GM13977 (cell line): ENCODE measurements around the gene CMBL.
"Not testable (repeated sequence)": the region's sequence is repeated elsewhere in the genome, so short reads cannot be mapped to it uniquely, and the experiment has no call there.

ENCODE experiments used
- DNase-seq: peaks from one replicate; pipeline ENCODE4 v3.0.0; 2012; ENCODE audit warnings: low spot score
- CTCF ChIP-seq: IDR thresholded peaks from 2 replicates; pipeline ENCODE4 v1.5.1; 2012; ENCODE audit warnings: mild to moderate bottlenecking, control low read depth; ENCODE audit not compliant: insufficient read depth; ENCODE audit errors: extremely low read depth, missing control alignments
- in situ Hi-C: fragments of 300-500 bp; cut with MboI; formaldehyde crosslinking; loops from one replicate; pipeline ENCODE4 v1.12.0; 2022; ENCODE audit warnings: low sequenced_read_pairs, low pct_unique_long_range_greater_than_20kb, mixed read lengths, inconsistent platforms; ENCODE audit not compliant: unreplicated experiment

CMBL gene

GRCh38 chr5:10275991-10276390 is 31.7 kb downstream of the CMBL start:
- in situ Hi-C loops: no loop called here
- TF ChIP-seq CTCF: no peak
- DNase-seq: no peak

GRCh38 chr5:10275460-10275859 is 32.2 kb downstream of the CMBL start:
- TF ChIP-seq CTCF: no peak
- DNase-seq: no peak
- in situ Hi-C loops: no loop called here

GRCh38 chr5:10272875-10273209 is 34.9 kb downstream of the CMBL start:
- in situ Hi-C loops, DNase-seq: not testable (repeated sequence)

GRCh38 chr5:10272053-10272874 is 35.4 kb downstream of the CMBL start:
- in situ Hi-C loops: no loop called here
- no peak for TF ChIP-seq CTCF
- DNase-seq: no peak

- no peak for DNase-seq
- TF ChIP-seq CTCF: no peak
- in situ Hi-C loops: no loop called here
Measured at GRCh38 chr5:10268100-10268499, 39.6 kb downstream of the CMBL start.

- in situ Hi-C loops: no loop called here
- no peak for DNase-seq
- no peak for TF ChIP-seq CTCF
Measured at GRCh38 chr5:10266839-10267238, 40.9 kb downstream of the CMBL start.

- in situ Hi-C loops: no loop called here
- TF ChIP-seq CTCF: no peak
- DNase-seq: no peak
Measured at GRCh38 chr5:10266137-10266536, 41.6 kb downstream of the CMBL start.
